ENCODE results near the gene PGLYRP2. TPM values are rescaled to one million over a fixed set of nuclear protein-coding genes. Genes with fewer than 3 reads are reported as not detected.

Gene PGLYRP2
- total RNA-seq, 1 experiment from 2014 or later = not detected

DNA sequence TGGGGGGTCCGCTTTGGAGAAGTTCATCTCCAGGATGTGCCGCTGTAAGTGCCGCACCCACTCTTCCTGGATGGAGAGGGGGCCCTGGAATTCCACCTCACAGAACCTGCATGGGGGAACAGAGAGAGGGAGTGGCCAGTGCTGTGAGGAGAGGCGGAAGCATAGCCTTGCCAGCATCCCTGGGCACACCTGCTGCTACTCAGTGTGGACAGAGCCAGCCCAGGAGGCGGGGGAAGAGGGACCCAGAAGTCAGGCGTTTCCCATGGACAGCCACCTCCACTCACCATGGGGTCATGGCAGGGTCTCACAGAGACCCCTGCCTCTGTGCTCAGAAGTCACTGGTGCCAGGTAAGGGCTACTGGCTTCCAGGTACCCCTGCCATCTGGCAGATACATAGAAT is 56.2 kb downstream of the PGLYRP2 start:
- Histone ChIP-seq H3K4me1 (ENCODE audit: insufficient read depth, low read length) (peaks cover 9% of the 10 kb centered on the region; the same call in 1 of the 2 replicates), H4K20me1 (ENCODE audit: low read length) (peaks cover 1% of the 10 kb centered on the region; the same call in 1 of the 2 replicates), H3K4me3 (ENCODE audit: low read length) (no peak overlapping the region), H3F3A (ENCODE audit: low read length, unreplicated experiment) (no peaks in the 10 kb centered on the region), H3K4me2 (ENCODE audit: low read length) (no peak overlapping the region), H3K9me3 (ENCODE audit: low read length) (no peaks in the 10 kb centered on the region), H3K27ac (ENCODE audit: low read length) (no peak overlapping the region), H3K36me3 (ENCODE audit: low read depth, low read length) (peaks cover 51% of the 10 kb centered on the region), H3K27me3 (ENCODE audit: low read length) (no peaks in the 10 kb centered on the region), H3K9me2 (replicated peaks; ENCODE audit: low read length) (no peaks in the 10 kb centered on the region), H3K79me2 (ENCODE audit: low read length) (peaks cover 6% of the 10 kb centered on the region), H3K9ac (ENCODE audit: low read length) (no peak overlapping the region), H2AFZ (ENCODE audit: low read length) (no peak overlapping the region)
- intact Hi-C loops (cut with micrococcal nuclease) = no loop called here
- TF ChIP-seq EZH2phosphoT487 (IDR thresholded peaks at IDR 0.05; ENCODE audit: borderline replicate concordance, low read length) (no peak), EZH2 (IDR thresholded peaks at IDR 0.05; ENCODE audit: low read length, unreplicated experiment) (no peak)
- TF ChIP-seq, protein P1, sequence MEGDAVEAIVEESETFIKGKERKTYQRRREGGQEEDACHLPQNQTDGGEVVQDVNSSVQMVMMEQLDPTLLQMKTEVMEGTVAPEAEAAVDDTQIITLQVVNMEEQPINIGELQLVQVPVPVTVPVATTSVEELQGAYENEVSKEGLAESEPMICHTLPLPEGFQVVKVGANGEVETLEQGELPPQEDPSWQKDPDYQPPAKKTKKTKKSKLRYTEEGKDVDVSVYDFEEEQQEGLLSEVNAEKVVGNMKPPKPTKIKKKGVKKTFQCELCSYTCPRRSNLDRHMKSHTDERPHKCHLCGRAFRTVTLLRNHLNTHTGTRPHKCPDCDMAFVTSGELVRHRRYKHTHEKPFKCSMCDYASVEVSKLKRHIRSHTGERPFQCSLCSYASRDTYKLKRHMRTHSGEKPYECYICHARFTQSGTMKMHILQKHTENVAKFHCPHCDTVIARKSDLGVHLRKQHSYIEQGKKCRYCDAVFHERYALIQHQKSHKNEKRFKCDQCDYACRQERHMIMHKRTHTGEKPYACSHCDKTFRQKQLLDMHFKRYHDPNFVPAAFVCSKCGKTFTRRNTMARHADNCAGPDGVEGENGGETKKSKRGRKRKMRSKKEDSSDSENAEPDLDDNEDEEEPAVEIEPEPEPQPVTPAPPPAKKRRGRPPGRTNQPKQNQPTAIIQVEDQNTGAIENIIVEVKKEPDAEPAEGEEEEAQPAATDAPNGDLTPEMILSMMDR (conservative IDR thresholded peaks at IDR 0.05; ENCODE audit: low read depth, low read length) = no peak
- POLR2A ChIA-PET (ENCODE audit: unreplicated experiment) = no interaction called here
- no TSS peak for BruUV-seq (replicated peaks)
- ATAC-seq = no peak
- CTCF ChIA-PET = no interaction called here
- DNase-seq = no peak

DNA sequence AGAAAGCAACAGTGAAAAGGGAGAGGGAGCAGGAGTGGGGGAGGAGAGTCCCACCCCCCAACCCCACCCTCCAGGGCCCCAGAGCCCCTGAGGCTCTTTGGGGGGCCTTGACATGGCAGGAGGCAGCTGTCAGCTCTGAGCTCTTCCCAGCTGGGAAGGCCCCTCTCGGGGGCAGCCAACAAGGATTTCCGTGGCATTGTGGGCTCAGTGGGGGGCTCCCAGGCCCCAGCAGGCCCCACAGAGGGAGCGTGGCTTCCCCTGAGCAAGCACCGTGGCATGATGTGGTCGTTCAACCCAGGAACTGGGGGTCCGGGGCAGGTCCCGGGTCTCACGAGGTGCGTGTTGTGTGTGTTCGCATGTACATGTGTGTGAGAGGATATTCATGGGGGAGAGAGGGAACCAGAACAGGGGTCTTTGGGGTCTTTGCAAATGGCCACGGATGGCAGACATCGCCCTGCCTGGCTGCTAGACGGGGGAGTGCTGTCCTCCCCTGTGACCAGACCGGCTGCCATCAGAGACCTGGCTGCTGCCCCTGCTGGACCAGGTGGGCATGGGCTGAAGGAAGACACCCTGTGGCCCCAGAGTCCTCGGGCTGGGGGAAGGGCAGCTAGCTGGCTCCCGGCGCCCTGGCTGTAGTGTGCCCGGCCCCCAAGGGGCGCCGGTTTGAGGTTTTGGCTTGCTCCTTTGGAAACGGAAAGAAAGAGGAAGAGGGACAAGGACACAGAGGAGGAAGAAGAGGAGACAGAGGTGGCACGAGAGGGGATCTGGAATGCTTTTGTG is 56.8 kb downstream of the PGLYRP2 start:
- Histone ChIP-seq H3K36me3 (ENCODE audit: low read depth, low read length) (peaks cover 45% of the 10 kb centered on the region), H3K9me2 (replicated peaks; ENCODE audit: low read length) (no peaks in the 10 kb centered on the region), H3K4me3 (ENCODE audit: low read length) (no peak overlapping the region), H3K9me3 (ENCODE audit: low read length) (no peaks in the 10 kb centered on the region), H3K79me2 (ENCODE audit: low read length) (peaks cover 13% of the 10 kb centered on the region), H3K4me2 (ENCODE audit: low read length) (no peak overlapping the region), H3K9ac (ENCODE audit: low read length) (no peak overlapping the region), H3K27ac (ENCODE audit: low read length) (no peak overlapping the region), H3F3A (ENCODE audit: low read length, unreplicated experiment) (no peaks in the 10 kb centered on the region), H3K27me3 (ENCODE audit: low read length) (no peaks in the 10 kb centered on the region), H2AFZ (ENCODE audit: low read length) (no peak overlapping the region), H3K4me1 (ENCODE audit: insufficient read depth, low read length) (peaks cover 11% of the 10 kb centered on the region; the same call in 1 of the 2 replicates), H4K20me1 (ENCODE audit: low read length) (peaks cover 8% of the 10 kb centered on the region)
- TF ChIP-seq, protein P1 (conservative IDR thresholded peaks at IDR 0.05; ENCODE audit: low read depth, low read length) = no peak
- no peak for TF ChIP-seq EZH2phosphoT487 (IDR thresholded peaks at IDR 0.05; ENCODE audit: borderline replicate concordance, low read length)
- TF ChIP-seq EZH2 (IDR thresholded peaks at IDR 0.05; ENCODE audit: low read length, unreplicated experiment) = no peak
- BruUV-seq (replicated peaks) = no TSS peak
- ChIA-PET CTCF (no interaction called here), POLR2A (ENCODE audit: unreplicated experiment) (no interaction called here)
- intact Hi-C loops (cut with micrococcal nuclease) = no loop called here
- no peak for ATAC-seq
- DNase-seq = no peak

DNA sequence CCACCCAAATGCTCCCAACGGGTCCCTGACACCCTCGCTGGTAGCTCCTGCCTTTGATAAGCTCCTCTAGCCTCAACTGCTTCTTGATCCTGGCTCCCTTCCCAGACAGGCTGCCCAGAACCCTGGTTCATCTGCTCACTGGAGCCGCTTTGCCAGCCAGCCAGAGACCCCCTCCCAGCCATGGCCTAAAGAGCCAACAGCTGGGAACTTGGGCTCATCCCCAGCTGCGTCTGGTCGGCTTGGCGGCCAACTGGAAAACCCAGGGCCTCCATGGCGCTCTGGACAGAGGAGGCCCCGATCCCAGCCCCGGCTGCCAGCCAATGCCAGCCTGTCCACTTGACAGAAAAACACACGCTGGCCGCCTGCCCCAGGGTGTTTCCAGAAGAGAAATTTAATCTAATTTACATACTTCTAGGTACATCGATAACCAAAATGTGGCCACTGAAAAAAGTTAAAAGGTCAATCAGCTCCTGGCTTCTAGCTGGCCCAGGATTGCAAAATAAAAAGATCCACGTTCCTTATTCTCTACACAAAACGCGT is 57.5 kb downstream of the PGLYRP2 start:
- Histone ChIP-seq H3K9ac (ENCODE audit: low read length) (no peak overlapping the region), H2AFZ (ENCODE audit: low read length) (no peak overlapping the region), H4K20me1 (ENCODE audit: low read length) (peaks cover 15% of the 10 kb centered on the region), H3K4me2 (ENCODE audit: low read length) (no peak overlapping the region), H3K4me3 (ENCODE audit: low read length) (no peak overlapping the region), H3F3A (ENCODE audit: low read length, unreplicated experiment) (no peaks in the 10 kb centered on the region), H3K27ac (ENCODE audit: low read length) (no peak overlapping the region), H3K79me2 (ENCODE audit: low read length) (peaks cover 20% of the 10 kb centered on the region), H3K9me3 (ENCODE audit: low read length) (no peaks in the 10 kb centered on the region), H3K9me2 (replicated peaks; ENCODE audit: low read length) (no peaks in the 10 kb centered on the region), H3K4me1 (ENCODE audit: insufficient read depth, low read length) (peaks cover 18% of the 10 kb centered on the region), H3K27me3 (ENCODE audit: low read length) (no peaks in the 10 kb centered on the region), H3K36me3 (ENCODE audit: low read depth, low read length) (peaks cover 39% of the 10 kb centered on the region)
- CTCF ChIA-PET = no interaction called here
- TF ChIP-seq EZH2phosphoT487 (IDR thresholded peaks at IDR 0.05; ENCODE audit: borderline replicate concordance, low read length) (no peak), EZH2 (IDR thresholded peaks at IDR 0.05; ENCODE audit: low read length, unreplicated experiment) (no peak)
- TF ChIP-seq, protein P1 (conservative IDR thresholded peaks at IDR 0.05; ENCODE audit: low read depth, low read length) = no peak
- no peak for ATAC-seq
- no TSS peak for BruUV-seq (replicated peaks)
- intact Hi-C loops (cut with micrococcal nuclease) = no loop called here
- POLR2A ChIA-PET (ENCODE audit: unreplicated experiment) = interaction anchor here (0.6 kb wide), 1 partner anchor 11 kb away, joined by 6 read pairs; no protein-coding TSS in a partner anchor
- no peak for DNase-seq

Data from PC-3 (cell line).